Stimulated activated CD8-positive, alpha-beta memory T cell treated with anti-CD3 and anti-CD28 coated beads, Interleukin-4, amount 100 ng/mL, for 1 hour (primary cell): Measurements from ENCODE around the gene NKX6-2.
"Not testable (repeated sequence)": the region's sequence is repeated elsewhere in the genome, so short reads cannot be mapped to it uniquely, and the experiment has no call there.

Source experiments
- DNase-seq, 2 donors: peaks; one replicate each; pipeline ENCODE4 v3.0.0-alpha.2; 2020; ENCODE audit warnings: low read depth in 2 of 2, low spot score in 1 of 2

NKX6-2 gene

GRCh38 chr10:132761395-132762060, 24.4 kb downstream of the NKX6-2 start:
- no peak for DNase-seq

GRCh38 chr10:132758865-132759264, 27.1 kb downstream of the NKX6-2 start:
- DNase-seq, result no peak

- DNase-seq, result no peak
Measured at GRCh38 chr10:132757171-132757570, 28.8 kb downstream of the NKX6-2 start.

GRCh38 chr10:132756591-132756990, 29.4 kb downstream of the NKX6-2 start:
- no peak for DNase-seq

- DNase-seq, result no peak
Measured at GRCh38 chr10:132755166-132755711, 30.7 kb downstream of the NKX6-2 start.

GRCh38 chr10:132754071-132754470, 31.9 kb downstream of the NKX6-2 start:
- DNase-seq, result no peak

- DNase-seq, result no peak
Measured at GRCh38 chr10:132753596-132753995, 32.4 kb downstream of the NKX6-2 start.

- DNase-seq, result no peak
Measured at GRCh38 chr10:132752961-132753360, 33.0 kb downstream of the NKX6-2 start.

GRCh38 chr10:132752378-132752777, 33.6 kb downstream of the NKX6-2 start:
- no peak for DNase-seq

- DNase-seq, result no peak
Measured at GRCh38 chr10:132750936-132751335, 35.0 kb downstream of the NKX6-2 start.

GRCh38 chr10:132749371-132749795, 36.6 kb downstream of the NKX6-2 start:
- no peak for DNase-seq

GRCh38 chr10:132748545-132749370, 37.2 kb downstream of the NKX6-2 start:
- no peak for DNase-seq

GRCh38 chr10:132748135-132748534, 37.8 kb downstream of the NKX6-2 start:
- no peak for DNase-seq

- no peak for DNase-seq
Measured at GRCh38 chr10:132746801-132747625, 38.9 kb downstream of the NKX6-2 start.

GRCh38 chr10:132746386-132746785, 39.6 kb downstream of the NKX6-2 start:
- DNase-seq, result no peak

GRCh38 chr10:132745971-132746370, 40.0 kb downstream of the NKX6-2 start:
- no peak for DNase-seq

- no peak for DNase-seq
Measured at GRCh38 chr10:132745511-132745910, 40.4 kb downstream of the NKX6-2 start.

GRCh38 chr10:132744839-132745238, 41.1 kb downstream of the NKX6-2 start:
- no peak for DNase-seq

GRCh38 chr10:132743925-132744490, 41.9 kb downstream of the NKX6-2 start:
- no peak for DNase-seq

GRCh38 chr10:132743196-132743924, 42.6 kb downstream of the NKX6-2 start:
- DNase-seq, result not testable (repeated sequence)
